HG03108 (cell line): ENCODE results near the gene PIP4K2B.

Experiments
- ATAC-seq: cut with Tn5 transposase; IDR thresholded peaks from one replicate; pipeline ENCODE4 v1.9.1; 2021; ENCODE audit warnings: moderate library complexity; ENCODE audit not compliant: unreplicated experiment

PIP4K2B gene

GRCh38 chr17:38746004-38746848 is 53.1 kb downstream of the PIP4K2B start:
- ATAC-seq: no peak

- no peak for ATAC-seq
Measured at GRCh38 chr17:38745545-38745944, 53.8 kb downstream of the PIP4K2B start.

- no peak for ATAC-seq
Measured at GRCh38 chr17:38743556-38744171, 55.7 kb downstream of the PIP4K2B start.

- no peak for ATAC-seq
Measured at GRCh38 chr17:38742411-38743308, 56.7 kb downstream of the PIP4K2B start.

- ATAC-seq: no peak
Measured at GRCh38 chr17:38741921-38742410, 57.4 kb downstream of the PIP4K2B start.

- ATAC-seq: no peak
Measured at GRCh38 chr17:38741461-38741860, 57.9 kb downstream of the PIP4K2B start.

GRCh38 chr17:38740806-38741205 is 58.5 kb downstream of the PIP4K2B start:
- no peak for ATAC-seq

- no peak for ATAC-seq
Measured at GRCh38 chr17:38740044-38740443, 59.3 kb downstream of the PIP4K2B start.

GRCh38 chr17:38739305-38739704 is 60.1 kb downstream of the PIP4K2B start:
- no peak for ATAC-seq

GRCh38 chr17:38738686-38739085 is 60.7 kb downstream of the PIP4K2B start:
- ATAC-seq: no peak

- ATAC-seq: no peak
Measured at GRCh38 chr17:38738007-38738662, 61.2 kb downstream of the PIP4K2B start.

GRCh38 chr17:38735161-38735997 is 64.0 kb downstream of the PIP4K2B start:
- ATAC-seq: no peak

GRCh38 chr17:38733982-38734973 is 65.1 kb downstream of the PIP4K2B start:
- no peak for ATAC-seq

- no peak for ATAC-seq
Measured at GRCh38 chr17:38733282-38733981, 65.9 kb downstream of the PIP4K2B start.

- ATAC-seq: no peak
Measured at GRCh38 chr17:38732376-38733281, 66.7 kb downstream of the PIP4K2B start.

GRCh38 chr17:38731526-38732294 is 67.6 kb downstream of the PIP4K2B start:
- ATAC-seq: no peak
